RWPE1 (cell line): ENCODE results near the gene IFIT2.

ENCODE experiments used
- CTCF ChIA-PET: fragments of 350-600 bp; sonication (Branson Sonifier 250); formaldehyde crosslinking; extraction: SDS; loops from one replicate; lab custom pipeline; 2021; lab: Yijun Ruan, JAX
- POLR2A ChIA-PET: fragments of 400-600 bp; formaldehyde crosslinking; extraction: SDS; loops from one replicate; lab custom pipeline; 2020; ENCODE audit warnings: antibody characterized with exemption; ENCODE audit not compliant: low non-redundant PET; lab: Yijun Ruan, JAX
- DNase-seq: peaks from one replicate; pipeline ENCODE4 v3.0.0; 2012; ENCODE audit warnings: low spot score
- H3K27ac ChIP-seq: fragments of 450-650 bp; 2 replicates; pipeline ENCODE4 v1.5.1; 2017
- TF ChIP-seq, protein P1 (sequence below): fragments of 450-650 bp; conservative IDR thresholded peaks from 2 replicates; pipeline ENCODE4 v1.5.1; 2017; ENCODE audit warnings: low read depth, mild to moderate bottlenecking

Gene IFIT2

DNA sequence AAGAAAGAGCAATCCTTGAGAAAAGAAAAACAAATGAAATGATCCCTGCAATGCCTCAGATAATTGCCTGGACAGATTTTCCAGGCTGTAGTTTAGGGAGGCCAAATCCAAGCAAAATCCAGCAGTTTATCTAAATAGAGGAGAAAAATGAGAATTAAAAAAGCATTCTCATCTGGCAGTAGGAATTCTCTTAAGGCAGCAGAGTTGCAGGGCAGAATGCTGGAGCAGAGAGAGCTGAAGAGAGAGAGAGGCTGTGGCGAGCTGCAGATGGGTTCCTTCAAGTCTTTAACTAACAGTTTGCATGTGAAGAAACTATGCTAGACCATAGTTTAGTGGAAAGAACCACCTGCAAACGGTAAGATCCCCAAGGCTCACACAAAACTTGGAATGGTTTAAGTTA, 44.3 kb upstream of the IFIT2 start:
- TF ChIP-seq, protein P1, sequence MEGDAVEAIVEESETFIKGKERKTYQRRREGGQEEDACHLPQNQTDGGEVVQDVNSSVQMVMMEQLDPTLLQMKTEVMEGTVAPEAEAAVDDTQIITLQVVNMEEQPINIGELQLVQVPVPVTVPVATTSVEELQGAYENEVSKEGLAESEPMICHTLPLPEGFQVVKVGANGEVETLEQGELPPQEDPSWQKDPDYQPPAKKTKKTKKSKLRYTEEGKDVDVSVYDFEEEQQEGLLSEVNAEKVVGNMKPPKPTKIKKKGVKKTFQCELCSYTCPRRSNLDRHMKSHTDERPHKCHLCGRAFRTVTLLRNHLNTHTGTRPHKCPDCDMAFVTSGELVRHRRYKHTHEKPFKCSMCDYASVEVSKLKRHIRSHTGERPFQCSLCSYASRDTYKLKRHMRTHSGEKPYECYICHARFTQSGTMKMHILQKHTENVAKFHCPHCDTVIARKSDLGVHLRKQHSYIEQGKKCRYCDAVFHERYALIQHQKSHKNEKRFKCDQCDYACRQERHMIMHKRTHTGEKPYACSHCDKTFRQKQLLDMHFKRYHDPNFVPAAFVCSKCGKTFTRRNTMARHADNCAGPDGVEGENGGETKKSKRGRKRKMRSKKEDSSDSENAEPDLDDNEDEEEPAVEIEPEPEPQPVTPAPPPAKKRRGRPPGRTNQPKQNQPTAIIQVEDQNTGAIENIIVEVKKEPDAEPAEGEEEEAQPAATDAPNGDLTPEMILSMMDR, result no peak
- ChIA-PET POLR2A (no interaction called here), CTCF (interaction anchor here (0.7 kb wide), 1 partner anchor 157 kb away, joined by 3 read pairs; the partner anchor contains the start of gene IFIT5)
- H3K27ac ChIP-seq, result no peak overlapping the region
- DNase-seq, result no peak

GRCh38 chr10:89258881-89259280, 43.0 kb upstream of the IFIT2 start:
- TF ChIP-seq, protein P1, result no peak
- ChIA-PET CTCF (interaction anchor here (0.6 to 0.7 kb wide), 2 partner anchors 111 to 121 kb away, joined by 5 to 7 read pairs; no protein-coding TSS in a partner anchor), POLR2A (no interaction called here)
- no peak for DNase-seq
- no peak overlapping the region for H3K27ac ChIP-seq

- no peak overlapping the region for H3K27ac ChIP-seq
- ChIA-PET CTCF (interaction anchor here (0.6 to 0.9 kb wide), 3 partner anchors 30 to 173 kb away, joined by 3 to 5 read pairs (median 3); no protein-coding TSS in a partner anchor), POLR2A (interaction anchor here (0.7 kb wide), 1 partner anchor 110 kb away, joined by 3 read pairs; no protein-coding TSS in a partner anchor)
- DNase-seq, result peak; percentile 66
- TF ChIP-seq, protein P1, result no peak
Observed at GRCh38 chr10:89262086-89263051, 39.5 kb upstream of the IFIT2 start.

DNA sequence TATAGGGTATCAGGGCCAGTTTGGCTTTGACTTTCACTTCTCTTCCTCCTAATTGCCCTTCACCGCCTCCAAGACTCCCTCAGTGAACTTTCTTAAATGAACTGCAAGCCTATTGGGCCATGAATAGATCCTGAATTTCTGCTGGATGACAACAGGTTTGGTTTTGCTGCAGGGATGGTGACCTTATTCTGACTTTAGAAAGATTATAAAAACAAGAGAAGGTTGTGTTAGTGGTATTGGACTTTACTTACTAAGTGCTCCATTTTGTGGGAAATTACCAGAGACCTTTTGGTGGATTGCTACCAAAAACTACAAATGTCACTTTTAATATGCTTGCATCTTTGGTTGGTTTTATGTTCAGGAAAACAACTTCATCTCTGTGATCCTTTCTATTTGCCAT, 38.8 kb upstream of the IFIT2 start:
- TF ChIP-seq, protein P1, result no peak
- H3K27ac ChIP-seq, result no peak overlapping the region
- no peak for DNase-seq
- CTCF ChIA-PET, result interaction anchor here (0.7 kb wide), 1 partner anchor 31 kb away, joined by 3 read pairs; no protein-coding TSS in a partner anchor
- POLR2A ChIA-PET, result no interaction called here

DNA sequence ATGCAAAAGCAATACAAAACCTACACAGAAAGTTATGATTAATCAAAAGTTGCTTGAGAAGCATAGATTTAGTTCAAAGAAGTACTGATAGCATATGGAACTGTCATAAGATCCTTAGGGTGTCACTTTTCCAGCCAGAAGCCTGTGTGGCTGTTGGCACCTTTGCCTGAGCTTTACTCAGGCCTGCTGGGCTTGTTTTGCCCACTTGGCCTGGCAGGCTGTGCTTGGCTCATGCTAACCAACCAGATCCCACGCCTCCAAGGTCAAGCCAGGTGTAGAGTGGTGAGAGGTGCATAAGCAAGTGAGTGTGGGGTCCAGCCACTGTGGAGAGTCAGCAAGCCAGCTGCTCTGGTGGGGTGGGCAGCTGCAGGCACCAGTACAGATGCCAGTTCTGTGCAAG, 38.3 kb upstream of the IFIT2 start:
- no peak for DNase-seq
- POLR2A ChIA-PET, result interaction anchor here (0.5 kb wide), 1 partner anchor 125 kb away, joined by 3 read pairs; no protein-coding TSS in a partner anchor
- TF ChIP-seq, protein P1, result no peak
- CTCF ChIA-PET, result interaction anchor here (0.6 to 0.8 kb wide), 3 partner anchors 41 to 106 kb away, joined by 3 to 4 read pairs (median 3); no protein-coding TSS in a partner anchor
- peak overlapping the region; percentile 35 for H3K27ac ChIP-seq

DNA sequence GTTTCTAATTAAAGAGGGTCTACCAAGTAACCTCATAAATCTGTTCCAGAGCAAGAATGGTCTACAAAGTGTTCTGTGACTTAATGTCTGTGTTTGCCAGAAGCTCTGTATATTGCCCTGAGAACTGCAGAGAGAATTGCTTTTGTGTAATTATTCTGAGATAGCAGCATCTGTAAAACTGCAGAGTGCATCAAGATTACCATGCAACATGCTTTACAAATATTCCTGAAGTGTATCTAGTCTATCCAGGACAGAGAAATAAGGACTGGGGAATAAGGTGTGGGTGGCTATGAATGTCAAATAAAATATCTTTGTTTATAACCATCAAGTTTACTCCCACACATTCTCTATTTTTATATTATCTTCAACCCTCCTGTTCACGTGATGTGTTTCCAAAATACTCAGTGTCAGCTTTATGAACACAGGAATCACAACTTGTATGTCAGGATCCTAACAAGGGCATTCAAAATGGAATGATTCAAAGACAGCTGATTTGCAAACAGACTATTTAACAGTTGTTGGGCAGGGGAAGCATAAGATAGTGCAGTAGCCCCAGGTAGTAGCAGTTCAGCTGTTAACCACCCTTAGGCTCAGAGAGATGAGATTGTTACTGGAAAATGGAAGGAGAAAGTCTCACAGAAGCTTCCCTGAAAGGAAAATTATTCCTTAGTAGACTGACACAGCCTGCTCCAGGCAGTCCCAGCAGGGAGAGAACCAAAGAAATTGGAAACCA, 35.0 kb upstream of the IFIT2 start:
- no peak overlapping the region for H3K27ac ChIP-seq
- ChIA-PET POLR2A (no interaction called here), CTCF (interaction anchor here (0.6 kb wide), 1 partner anchor 151 kb away, joined by 3 read pairs; no protein-coding TSS in a partner anchor)
- DNase-seq, result no peak
- TF ChIP-seq, protein P1, result no peak
